Measurements from ENCODE around the gene PRELID1. TPM values are rescaled to one million over a fixed set of nuclear protein-coding genes. Genes with fewer than 3 reads are reported as not detected.

PRELID1 gene
- total and polyA plus RNA-seq, 2 experiments from 2014 or later: 86.0 to 185 TPM

DNA sequence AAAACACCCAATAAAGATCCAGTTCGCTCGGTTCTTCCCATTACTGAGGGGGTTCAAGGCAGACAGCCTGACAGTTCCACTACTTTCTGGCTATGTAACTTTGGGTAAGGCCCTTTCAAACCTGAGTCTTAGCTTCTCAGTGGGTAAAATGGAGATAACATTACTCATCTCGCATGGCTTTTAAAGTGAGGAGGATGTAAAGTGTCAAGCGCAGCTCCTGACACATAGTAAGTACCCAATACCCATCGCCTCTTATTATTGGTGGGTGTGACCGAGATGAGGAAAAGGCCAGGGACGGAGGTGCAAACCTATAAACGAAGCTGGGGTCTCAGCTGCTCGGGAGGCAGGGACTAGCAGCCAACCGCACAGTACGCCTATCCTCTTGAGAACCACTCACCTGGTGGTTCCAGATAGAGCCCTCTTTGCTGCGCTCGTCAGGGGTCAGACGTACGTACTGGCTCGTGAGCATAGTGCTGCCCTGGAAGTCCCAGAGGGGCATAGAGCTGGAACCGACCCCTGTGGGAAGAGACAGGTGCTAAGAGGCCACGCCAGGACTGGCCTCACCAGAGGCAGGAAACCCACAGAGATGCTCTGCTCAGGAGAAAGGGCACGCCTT lies 47.3 kb downstream of the PRELID1 start:
- H3K9me3 ChIP-seq (ENCODE audit: low read depth): no peaks in the 10 kb centered on the region
- H3K4me3 ChIP-seq: peak overlapping the region; percentile 72
- no peaks in the 10 kb centered on the region for H3K27me3 ChIP-seq
- TF ChIP-seq, protein P1, sequence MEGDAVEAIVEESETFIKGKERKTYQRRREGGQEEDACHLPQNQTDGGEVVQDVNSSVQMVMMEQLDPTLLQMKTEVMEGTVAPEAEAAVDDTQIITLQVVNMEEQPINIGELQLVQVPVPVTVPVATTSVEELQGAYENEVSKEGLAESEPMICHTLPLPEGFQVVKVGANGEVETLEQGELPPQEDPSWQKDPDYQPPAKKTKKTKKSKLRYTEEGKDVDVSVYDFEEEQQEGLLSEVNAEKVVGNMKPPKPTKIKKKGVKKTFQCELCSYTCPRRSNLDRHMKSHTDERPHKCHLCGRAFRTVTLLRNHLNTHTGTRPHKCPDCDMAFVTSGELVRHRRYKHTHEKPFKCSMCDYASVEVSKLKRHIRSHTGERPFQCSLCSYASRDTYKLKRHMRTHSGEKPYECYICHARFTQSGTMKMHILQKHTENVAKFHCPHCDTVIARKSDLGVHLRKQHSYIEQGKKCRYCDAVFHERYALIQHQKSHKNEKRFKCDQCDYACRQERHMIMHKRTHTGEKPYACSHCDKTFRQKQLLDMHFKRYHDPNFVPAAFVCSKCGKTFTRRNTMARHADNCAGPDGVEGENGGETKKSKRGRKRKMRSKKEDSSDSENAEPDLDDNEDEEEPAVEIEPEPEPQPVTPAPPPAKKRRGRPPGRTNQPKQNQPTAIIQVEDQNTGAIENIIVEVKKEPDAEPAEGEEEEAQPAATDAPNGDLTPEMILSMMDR (IDR thresholded peaks at IDR 0.05; ENCODE audit: low read depth, low read length): no peak
- DNase-seq (ENCODE audit: low read depth in 1 of 2, low spot score in 1 of 2): no peak
- H3K4me1 ChIP-seq (ENCODE audit: low read depth): peaks cover 7% of the 10 kb centered on the region
- peak overlapping the region; percentile 95 for H3K27ac ChIP-seq
- peaks cover under 1% of the 10 kb centered on the region for H3K36me3 ChIP-seq

DNA sequence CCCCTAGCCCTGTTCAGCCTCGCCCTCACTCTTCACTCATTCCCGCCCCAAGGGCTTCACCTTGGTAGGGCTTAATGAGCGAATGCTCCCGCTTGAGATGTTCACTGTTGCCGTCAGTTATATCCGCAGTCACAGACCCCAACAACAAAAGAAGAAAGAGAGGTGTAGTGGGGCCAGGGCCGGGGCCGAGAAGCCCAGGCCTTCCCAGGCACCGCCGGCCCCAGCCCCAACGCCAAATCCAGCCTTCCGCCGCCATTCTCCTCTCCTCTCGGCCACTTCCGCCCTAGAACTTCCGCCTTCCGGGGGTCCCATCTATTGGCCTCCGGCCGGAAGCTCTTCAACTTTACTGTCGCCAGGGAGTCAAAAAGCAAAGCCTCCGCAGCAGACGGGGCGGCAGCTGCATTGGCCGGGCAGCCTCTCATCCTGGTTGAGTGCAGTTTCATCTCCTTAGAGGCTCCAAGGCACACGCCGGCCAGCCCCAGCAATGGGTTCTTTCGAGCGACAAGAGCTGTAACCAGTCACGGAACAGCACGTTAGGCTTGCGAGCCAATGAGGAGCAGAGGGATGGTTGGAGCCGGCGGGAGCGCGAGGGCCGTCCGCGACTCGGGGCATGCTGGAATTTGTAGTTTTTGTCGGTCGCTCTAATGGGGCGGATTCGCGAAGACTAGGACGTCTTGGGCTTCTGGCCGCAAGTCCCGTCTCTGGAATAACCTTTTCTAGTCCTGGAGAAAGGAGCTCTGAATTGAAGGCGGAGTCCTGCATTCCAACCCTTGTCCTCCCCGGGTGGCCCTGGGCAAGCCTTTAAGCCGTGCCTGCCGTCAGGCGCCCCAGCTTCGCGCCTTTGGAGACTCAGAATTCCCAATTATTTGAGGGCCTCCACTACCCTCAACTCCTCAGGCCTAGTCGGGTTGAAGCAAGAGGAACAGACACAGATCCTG lies 48.1 kb downstream of the PRELID1 start, which contains the start of gene LMAN2:
LMAN2 (minus strand) TSS at position 277 of the 938 bp plus-strand sequence; CDS start at position 256, 21 bp downstream.
- Histone ChIP-seq H3K36me3 (no peaks in the 10 kb centered on the region), H3K27ac (peak within 1 kb of the TSS; percentile 95), H3K4me1 (ENCODE audit: low read depth) (peaks cover 7% of the 10 kb centered on the region), H3K9me3 (ENCODE audit: low read depth) (no peaks in the 10 kb centered on the region), H3K27me3 (no peaks in the 10 kb centered on the region), H3K4me3 (peak within 1 kb of the TSS; percentile 72)
- TF ChIP-seq, protein P1 (IDR thresholded peaks at IDR 0.05; ENCODE audit: low read depth, low read length): no peak
- peak; percentile 93 to 98 for DNase-seq (ENCODE audit: low read depth in 1 of 2, low spot score in 1 of 2)

DNA sequence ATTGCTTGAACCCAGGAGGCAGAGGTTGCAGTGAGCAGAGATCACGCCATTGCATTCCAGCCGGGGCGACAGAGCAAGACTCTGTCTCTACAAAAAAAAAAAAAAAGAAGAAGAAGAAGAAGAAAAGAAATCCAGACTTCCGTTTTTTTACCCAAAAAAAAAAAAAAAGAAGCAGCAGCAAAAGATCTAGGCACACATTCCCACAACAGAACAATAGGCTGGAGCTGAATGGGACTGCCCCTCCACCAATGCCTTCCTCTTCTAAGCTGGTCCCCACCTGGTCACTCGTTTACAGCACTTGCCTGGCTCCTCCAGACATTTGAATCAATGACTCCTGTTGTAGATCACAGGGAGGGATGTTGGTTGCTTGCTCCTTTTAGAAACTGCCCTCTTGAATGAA lies 49.5 kb downstream of the PRELID1 start:
- DNase-seq (ENCODE audit: low read depth in 1 of 2, low spot score in 1 of 2): no peak
- no peaks in the 10 kb centered on the region for H3K27me3 ChIP-seq
- TF ChIP-seq, protein P1 (IDR thresholded peaks at IDR 0.05; ENCODE audit: low read depth, low read length): no peak
- H3K4me1 ChIP-seq (ENCODE audit: low read depth): peaks cover 7% of the 10 kb centered on the region
- no peak overlapping the region for H3K4me3 ChIP-seq
- no peak overlapping the region for H3K27ac ChIP-seq
- H3K36me3 ChIP-seq: no peaks in the 10 kb centered on the region
- no peaks in the 10 kb centered on the region for H3K9me3 ChIP-seq (ENCODE audit: low read depth)

DNA sequence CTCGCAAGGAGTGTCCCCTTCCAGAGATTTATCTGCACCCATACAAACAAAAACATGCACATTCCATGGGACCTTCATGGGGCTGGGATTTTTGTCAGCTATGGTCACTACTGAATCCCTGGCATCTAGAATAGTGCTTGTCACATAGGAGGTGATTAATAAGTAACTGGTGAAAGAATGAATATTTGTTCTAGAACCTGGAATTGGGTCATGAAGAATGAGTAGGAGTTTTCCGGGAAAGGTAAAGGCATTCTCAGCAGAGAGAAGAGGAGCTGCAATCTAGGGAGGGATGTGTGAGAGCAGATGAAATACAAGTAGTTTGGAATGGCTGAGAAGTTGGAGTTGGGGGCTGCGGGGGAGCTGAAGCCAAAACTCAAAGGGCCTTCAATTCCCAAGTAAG lies 50.7 kb downstream of the PRELID1 start:
- Histone ChIP-seq H3K4me1 (ENCODE audit: low read depth) (peaks cover 17% of the 10 kb centered on the region), H3K36me3 (no peaks in the 10 kb centered on the region), H3K27ac (no peak overlapping the region), H3K9me3 (ENCODE audit: low read depth) (no peaks in the 10 kb centered on the region), H3K4me3 (no peak overlapping the region), H3K27me3 (no peaks in the 10 kb centered on the region)
- TF ChIP-seq, protein P1 (IDR thresholded peaks at IDR 0.05; ENCODE audit: low read depth, low read length): no peak
- DNase-seq (ENCODE audit: low read depth in 1 of 2, low spot score in 1 of 2): no peak

DNA sequence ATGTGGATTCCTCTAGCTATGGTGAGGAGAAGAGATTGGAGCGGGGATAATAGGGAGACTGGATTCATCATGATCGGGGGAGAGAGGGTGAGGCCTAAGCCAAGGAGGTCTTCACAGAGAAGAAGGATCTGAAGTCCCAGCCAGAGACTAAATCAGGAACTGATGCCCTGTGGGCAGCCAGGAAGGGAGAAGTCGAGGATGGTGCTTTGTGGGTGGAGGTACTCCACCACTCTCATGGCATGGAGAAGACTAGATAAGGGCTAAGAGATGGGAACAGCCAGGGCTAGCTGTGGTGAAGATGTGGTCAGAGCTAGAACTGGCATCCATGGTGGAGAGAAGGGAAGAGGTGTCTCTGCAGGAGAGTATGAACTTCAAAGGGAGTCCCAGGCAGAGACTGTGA lies 51.1 kb downstream of the PRELID1 start:
- TF ChIP-seq, protein P1 (IDR thresholded peaks at IDR 0.05; ENCODE audit: low read depth, low read length): no peak
- no peak for DNase-seq (ENCODE audit: low read depth in 1 of 2, low spot score in 1 of 2)
- Histone ChIP-seq H3K27ac (no peak overlapping the region), H3K27me3 (no peaks in the 10 kb centered on the region), H3K9me3 (ENCODE audit: low read depth) (no peaks in the 10 kb centered on the region), H3K4me1 (ENCODE audit: low read depth) (peaks cover 21% of the 10 kb centered on the region), H3K36me3 (no peaks in the 10 kb centered on the region), H3K4me3 (no peak overlapping the region)
